Spleen (tissue), 11 donors: Measurements from ENCODE around the gene TSPAN1. TPM values are rescaled to one million over a fixed set of nuclear protein-coding genes. Genes with fewer than 3 reads are reported as not detected.
A peak's percentile ranks its signal among the peaks of the same experiment; 100 is the strongest.
"Not testable (repeated sequence)": the region's sequence is repeated elsewhere in the genome, so short reads cannot be mapped to it uniquely, and the experiment has no call there.

Experiments used
- DNase-seq: peaks from one replicate; pipeline ENCODE4 v3.0.0-alpha.2; 2020
- H3K27ac ChIP-seq, 8 donors: fragments of 200-600 bp; sonication (generic) in 7 of 8; 1 replicate in 4 of 8; 2 replicates in 4 of 8; pipeline versions ENCODE4 v1.5.0 to v1.8.0; 2016 to 2021; ENCODE audit warnings: inconsistent platforms in 4 of 8, mild to moderate bottlenecking in 4 of 8, moderate library complexity in 1 of 8
- H3K27me3 ChIP-seq, 7 donors: fragments of 200-600 bp; sonication (generic) in 6 of 7; replicated peaks in 1 of 7; 1 replicate in 4 of 7; 2 replicates in 3 of 7; pipeline versions ENCODE4 v1.5.0 to v1.8.0; 2016 to 2021; ENCODE audit warnings: inconsistent platforms in 3 of 7, mild to moderate bottlenecking in 1 of 7
- H3K36me3 ChIP-seq, 6 donors: fragments of 200-600 bp; sonication (generic) in 5 of 6; 1 replicate in 4 of 6; 2 replicates in 2 of 6; pipeline versions ENCODE4 v1.5.0 to v1.8.0; 2016 to 2021; ENCODE audit warnings: inconsistent platforms in 2 of 6
- H3K4me1 ChIP-seq, 6 donors: fragments of 200-600 bp; sonication (generic) in 5 of 6; 1 replicate in 3 of 6; 2 replicates in 3 of 6; pipeline versions ENCODE4 v1.5.0 to v1.8.0; 2016 to 2021; ENCODE audit warnings: inconsistent platforms in 3 of 6
- H3K4me3 ChIP-seq, 8 donors: fragments of 200-600 bp; sonication (generic) in 7 of 8; 1 replicate in 4 of 8; 2 replicates in 4 of 8; pipeline versions ENCODE4 v1.5.0 to v1.8.0; 2016 to 2021; ENCODE audit warnings: inconsistent platforms in 4 of 8, mild to moderate bottlenecking in 4 of 8, moderate library complexity in 2 of 8
- H3K9me3 ChIP-seq, 8 donors: fragments of 200-600 bp; sonication (generic) in 7 of 8; 1 replicate in 4 of 8; 2 replicates in 4 of 8; pipeline versions ENCODE4 v1.5.0 to v1.8.0; 2016 to 2021; ENCODE audit warnings: inconsistent platforms in 4 of 8
- POLR2A ChIP-seq, 3 donors: fragments of 450-650 bp; IDR thresholded peaks; one replicate each; pipeline ENCODE4 v1.5.1; 2017; ENCODE audit warnings: antibody characterized with exemption in 3 of 3, mild to moderate bottlenecking in 1 of 3
- POLR2AphosphoS5 ChIP-seq, 3 donors: sonication (generic); formaldehyde crosslinking; IDR thresholded peaks; one replicate each; pipeline ENCODE4 v1.5.1; 2017; ENCODE audit warnings: antibody characterized with exemption in 3 of 3
- WGBS, 5 donors: extraction: QIAGEN DNeasy Blood & Tissue Kit in 3 of 5; methylation state at CpG; one replicate each; pipeline versions ENCODE4 v1.1.5 to v1.1.7; 2013 to 2018; 5-methylcytosine and 5-hydroxymethylcytosine counted together
- intact Hi-C: fragments of 100-400 bp; cut with DNase I; formaldehyde crosslinking; loops from one replicate; pipeline ENCODE4 v1.15.0; 2023; ENCODE audit warnings: low total_unique reads
- polyA plus RNA-seq, 3 donors: library from polyadenylated mRNA; stranded (reverse); fragments of 200-250 nt; gene quantifications; one replicate each; pipeline ENCODE4 v1.2.1, GENCODE V29; 2013
- total RNA-seq, 7 donors: library from RNA; depleted of rRNA in 3 of 7; stranded (reverse); fragments of >200 nt in 3 of 7; fragmentation: NEBNext Ultra II Directional in 4 of 7; extraction: Animal tissue kit (Norgen Biotek cat#: 25700) in 4 of 7; gene quantifications; one replicate each; pipeline versions ENCODE4 v1.1.0 to v1.2.1, GENCODE V29; 2016 to 2021
- TF ChIP-seq, protein P1 (sequence below), 11 experiments: fragments of 200-600 bp in 7 of 11; fragments of 450-650 bp in 4 of 11; sonication (generic) in 4 of 11; IDR thresholded peaks in 8 of 11; conservative IDR thresholded peaks in 3 of 11; 1 replicate in 7 of 11; 2 replicates in 4 of 11; pipeline versions ENCODE4 v1.4.0 to v1.8.0; 2016 to 2021; ENCODE audit warnings: antibody characterized with exemption in 11 of 11, inconsistent platforms in 4 of 11, mild to moderate bottlenecking in 1 of 11
- donor health status: healthy with polysubstance abuse.
- donor health status: DM: no; HTN: no; CAD: no; lungs with moderate emphysema.
- donor health status: DM: no; HTN: no; CAD: no.
- donor health status: Bipolar disorder and iron deficiency.
- donor health status: healthy.
- donor health status: DM: no; HTN: no; CAD: no.
- donor health status: DM: yes; HTN: yes; CAD: no.

Gene TSPAN1
- total and polyA plus RNA-seq, 10 donors = 0.85 to 3.2 (median 1.5) TPM; not detected in 2

DNA sequence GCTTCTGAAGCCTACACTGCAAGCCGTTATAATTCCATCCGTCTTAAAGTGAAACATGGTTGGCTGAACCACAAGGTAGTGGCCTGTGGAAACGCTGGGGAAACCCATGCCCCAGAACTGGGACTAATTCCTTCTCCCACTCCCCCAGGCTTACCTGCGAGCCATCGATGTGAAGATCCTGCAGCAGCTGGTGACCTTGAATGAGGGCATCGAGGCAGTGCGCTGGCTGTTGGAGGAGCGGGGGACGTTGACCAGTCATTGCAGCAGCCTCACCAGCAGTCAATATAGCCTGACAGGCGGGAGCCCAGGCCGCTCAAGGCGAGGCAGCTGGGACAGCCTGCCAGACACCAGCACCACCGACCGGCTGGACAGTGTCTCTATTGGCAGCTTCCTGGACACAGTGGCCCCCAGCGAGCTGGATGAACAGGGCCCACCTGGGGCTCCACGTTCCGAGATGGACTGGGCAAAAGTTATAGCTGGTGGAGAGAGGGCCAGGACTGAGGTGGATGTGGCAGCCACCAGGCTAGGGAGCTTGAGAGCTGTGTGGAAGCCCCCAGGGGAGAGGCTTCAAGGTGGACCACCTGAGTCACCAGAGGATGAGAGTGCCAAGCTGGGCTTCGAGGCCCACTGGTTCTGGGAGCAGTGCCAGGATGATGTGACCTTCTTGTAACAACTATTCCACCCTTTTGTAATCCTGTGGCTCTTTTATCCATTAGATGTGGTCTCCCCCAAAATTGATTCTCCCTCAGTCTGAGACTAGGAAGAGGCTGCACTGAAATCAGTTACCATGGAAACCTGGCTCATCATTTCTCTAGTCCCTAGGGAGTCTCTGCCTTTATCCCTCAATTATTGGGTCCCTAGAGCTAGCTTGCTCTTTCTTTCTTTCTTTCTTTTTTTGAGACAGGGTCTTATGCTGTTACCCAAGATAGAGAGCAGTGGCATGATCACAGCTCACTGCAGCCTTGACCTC, 44.9 kb downstream of the TSPAN1 start:
- H3K27me3 ChIP-seq = no peaks in the 10 kb centered on the region
- H3K9me3 ChIP-seq = no peaks in the 10 kb centered on the region
- TF ChIP-seq POLR2A (IDR thresholded peaks at IDR 0.05) = no peak
- TF ChIP-seq POLR2AphosphoS5 (IDR thresholded peaks at IDR 0.05) = no peak
- no peaks in the 10 kb centered on the region for H3K36me3 ChIP-seq
- no peak overlapping the region for H3K27ac ChIP-seq
- no peak overlapping the region for H3K4me3 ChIP-seq
- 81 to 92% (median 86%) methylated on average over 10 to 18 of the region's 18 CpGs for WGBS, 5 donors
- peaks cover 0 to 9% (median 7%) of the 10 kb centered on the region in 6 donors for H3K4me1 ChIP-seq
- intact Hi-C loops = loop anchor here (5.0 kb wide), 1 partner anchor 183 kb away; no protein-coding TSS in a partner anchor
- DNase-seq = peak; percentile 66

- intact Hi-C loops = loop anchor here (5.0 kb wide), 1 partner anchor 184 kb away; no protein-coding TSS in a partner anchor
- WGBS, 5 donors = 66 to 80% (median 72%) methylated on average over 2 to 3 of the region's 3 CpGs
- TF ChIP-seq POLR2A (IDR thresholded peaks at IDR 0.05) (no peak), POLR2AphosphoS5 (IDR thresholded peaks at IDR 0.05) (no peak)
- TF ChIP-seq, protein P1, sequence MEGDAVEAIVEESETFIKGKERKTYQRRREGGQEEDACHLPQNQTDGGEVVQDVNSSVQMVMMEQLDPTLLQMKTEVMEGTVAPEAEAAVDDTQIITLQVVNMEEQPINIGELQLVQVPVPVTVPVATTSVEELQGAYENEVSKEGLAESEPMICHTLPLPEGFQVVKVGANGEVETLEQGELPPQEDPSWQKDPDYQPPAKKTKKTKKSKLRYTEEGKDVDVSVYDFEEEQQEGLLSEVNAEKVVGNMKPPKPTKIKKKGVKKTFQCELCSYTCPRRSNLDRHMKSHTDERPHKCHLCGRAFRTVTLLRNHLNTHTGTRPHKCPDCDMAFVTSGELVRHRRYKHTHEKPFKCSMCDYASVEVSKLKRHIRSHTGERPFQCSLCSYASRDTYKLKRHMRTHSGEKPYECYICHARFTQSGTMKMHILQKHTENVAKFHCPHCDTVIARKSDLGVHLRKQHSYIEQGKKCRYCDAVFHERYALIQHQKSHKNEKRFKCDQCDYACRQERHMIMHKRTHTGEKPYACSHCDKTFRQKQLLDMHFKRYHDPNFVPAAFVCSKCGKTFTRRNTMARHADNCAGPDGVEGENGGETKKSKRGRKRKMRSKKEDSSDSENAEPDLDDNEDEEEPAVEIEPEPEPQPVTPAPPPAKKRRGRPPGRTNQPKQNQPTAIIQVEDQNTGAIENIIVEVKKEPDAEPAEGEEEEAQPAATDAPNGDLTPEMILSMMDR (IDR thresholded peaks at IDR 0.05 in 8 of 11, conservative IDR thresholded peaks at IDR 0.05 in 3 of 11) = no peak
These were observed 45.9 kb downstream of the TSPAN1 start for GRCh38 chr1:46220808-46221207.

DNA sequence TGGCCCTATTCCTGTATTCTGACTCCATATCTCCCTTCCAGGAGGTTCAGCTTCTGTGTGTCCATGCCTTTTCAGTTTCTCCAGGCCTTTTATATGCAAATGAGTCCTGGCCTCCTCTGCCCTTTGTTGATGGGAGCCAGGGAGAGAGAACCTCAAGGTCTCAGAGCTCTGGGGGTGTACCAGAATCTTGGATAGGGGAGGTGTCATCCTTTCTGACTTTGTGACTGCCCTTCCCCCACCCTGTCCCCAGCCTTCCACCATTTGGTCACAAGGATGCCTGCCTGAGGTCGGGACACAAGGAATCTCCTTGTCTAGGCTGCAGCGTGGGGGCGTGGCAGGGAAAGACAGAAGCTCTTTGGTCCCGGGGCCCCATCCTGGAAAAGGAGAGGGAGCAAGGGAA, 46.9 kb downstream of the TSPAN1 start:
- H3K9me3 ChIP-seq = no peaks in the 10 kb centered on the region
- DNase-seq = no peak
- intact Hi-C loops = loop anchor here (5.0 kb wide), 1 partner anchor 184 kb away; no protein-coding TSS in a partner anchor
- H3K36me3 ChIP-seq = no peaks in the 10 kb centered on the region
- H3K4me3 ChIP-seq = no peak overlapping the region
- no peak for TF ChIP-seq POLR2AphosphoS5 (IDR thresholded peaks at IDR 0.05)
- no peak for TF ChIP-seq POLR2A (IDR thresholded peaks at IDR 0.05)
- TF ChIP-seq, protein P1 (IDR thresholded peaks at IDR 0.05 in 8 of 11, conservative IDR thresholded peaks at IDR 0.05 in 3 of 11) = no peak
- H3K4me1 ChIP-seq = peaks cover 0 to 9% (median 7%) of the 10 kb centered on the region in 6 donors
- no peaks in the 10 kb centered on the region for H3K27me3 ChIP-seq
- 57 to 88% (median 69%) methylated on average over 1 to 4 of the region's 4 CpGs for WGBS, 5 donors
- no peak overlapping the region for H3K27ac ChIP-seq

More at GRCh38 chr1:46220808-46221207, 45.9 kb downstream of the TSPAN1 start:
- Histone ChIP-seq H3K4me1 (peaks cover 0 to 9% (median 7%) of the 10 kb centered on the region in 6 donors), H3K27me3 (no peaks in the 10 kb centered on the region), H3K36me3 (no peaks in the 10 kb centered on the region), H3K4me3 (no peak overlapping the region), H3K27ac (no peak overlapping the region), H3K9me3 (no peaks in the 10 kb centered on the region)
- DNase-seq = no peak

GRCh38 chr1:46223055-46223454, 48.2 kb downstream of the TSPAN1 start:
- H3K36me3 ChIP-seq, H3K4me3 ChIP-seq, H3K4me1 ChIP-seq, DNase-seq, H3K27ac ChIP-seq, H3K27me3 ChIP-seq, H3K9me3 ChIP-seq: not testable (repeated sequence)
- 75 to 82% (median 78%) methylated on average over 11 of the region's 11 CpGs for WGBS, 5 donors
- intact Hi-C loops = loop anchor here (5.0 kb wide), 1 partner anchor 186 kb away; no protein-coding TSS in a partner anchor

- Histone ChIP-seq H3K4me3 (no peak overlapping the region), H3K9me3 (no peaks in the 10 kb centered on the region), H3K36me3 (no peaks in the 10 kb centered on the region), H3K4me1 (peaks cover 0 to 9% (median 7%) of the 10 kb centered on the region in 6 donors), H3K27ac (no peak overlapping the region), H3K27me3 (no peaks in the 10 kb centered on the region)
- no peak for TF ChIP-seq POLR2A (IDR thresholded peaks at IDR 0.05)
- TF ChIP-seq, protein P1 (IDR thresholded peaks at IDR 0.05 in 8 of 11, conservative IDR thresholded peaks at IDR 0.05 in 3 of 11) = peak; percentile 67 to 93 (median 89)
- peak; percentile 83 for DNase-seq
- WGBS, 5 donors = 13 to 26% (median 20%) methylated on average over 6 of the region's 6 CpGs
- intact Hi-C loops = loop anchor here (5.0 kb wide), 1 partner anchor 186 kb away; no protein-coding TSS in a partner anchor
These were observed 48.6 kb downstream of the TSPAN1 start for GRCh38 chr1:46223472-46223943.
